ENCODE data around the gene THRB. TPM values are rescaled to one million over a fixed set of nuclear protein-coding genes. Genes with fewer than 3 reads are reported as not detected.

THRB gene
- total RNA-seq, 1 donor from 2014 or later: 27.2 TPM

- intact Hi-C loops (cut with DNase I): no loop called here
Measured at GRCh38 chr3:24390169-24391130, 104.2 kb downstream of the THRB start.

GRCh38 chr3:24389108-24390090, 105.3 kb downstream of the THRB start:
- intact Hi-C loops (cut with DNase I): no loop called here
- DNase-seq (ENCODE audit: low spot score): no peak

More at GRCh38 chr3:24390169-24391130, 104.2 kb downstream of the THRB start:
- no peak for DNase-seq (ENCODE audit: low spot score)

- intact Hi-C loops (cut with DNase I): no loop called here
- no peak for DNase-seq (ENCODE audit: low spot score)
Measured at GRCh38 chr3:24388611-24389010, 106.0 kb downstream of the THRB start.

DNA sequence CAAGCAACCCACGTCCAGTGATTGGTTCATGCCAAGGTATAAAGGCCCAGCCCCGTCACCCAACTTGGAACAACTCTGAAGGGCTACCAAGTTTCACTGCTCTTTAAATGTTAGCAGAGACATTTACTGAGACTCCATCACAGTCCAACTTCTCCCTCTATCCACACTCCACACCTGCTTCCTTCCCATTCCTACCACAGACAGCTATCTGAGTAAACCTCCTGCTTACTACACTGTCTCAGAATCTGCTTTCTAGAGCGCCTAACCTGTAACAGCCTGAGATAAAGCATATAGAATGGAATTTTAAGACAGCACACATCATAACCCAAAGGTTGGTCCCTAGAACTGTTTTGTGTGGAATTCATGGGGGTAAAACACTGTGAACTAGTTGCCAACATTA, 106.5 kb downstream of the THRB start:
- intact Hi-C loops (cut with DNase I): no loop called here
- no peak for DNase-seq (ENCODE audit: low spot score)

- intact Hi-C loops (cut with DNase I): no loop called here
- DNase-seq (ENCODE audit: low spot score): no peak
Measured at GRCh38 chr3:24387493-24387892, 107.2 kb downstream of the THRB start.

- DNase-seq (ENCODE audit: low spot score): no peak
- intact Hi-C loops (cut with DNase I): no loop called here
Measured at GRCh38 chr3:24387000-24387399, 107.7 kb downstream of the THRB start.

DNA sequence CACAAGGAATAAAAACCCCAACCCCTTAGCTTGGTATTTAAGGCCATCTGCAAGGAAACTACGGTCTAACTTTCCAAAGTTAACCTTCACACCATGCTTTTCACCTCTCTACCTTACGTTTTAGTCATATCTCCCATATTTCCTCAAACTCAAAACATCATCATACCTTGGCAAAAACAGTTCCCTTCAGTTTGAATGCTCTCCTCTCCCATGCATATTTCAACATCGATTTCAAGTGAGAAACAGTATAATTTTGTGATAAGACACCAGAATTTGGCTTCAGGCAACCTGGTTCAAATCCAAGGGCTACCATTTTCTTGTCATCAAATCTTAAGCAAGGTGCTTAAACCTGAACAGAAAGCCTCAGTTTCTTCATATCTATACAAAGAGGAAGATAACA, 108.2 kb downstream of the THRB start:
- intact Hi-C loops (cut with DNase I): no loop called here
- no peak for DNase-seq (ENCODE audit: low spot score)

DNA sequence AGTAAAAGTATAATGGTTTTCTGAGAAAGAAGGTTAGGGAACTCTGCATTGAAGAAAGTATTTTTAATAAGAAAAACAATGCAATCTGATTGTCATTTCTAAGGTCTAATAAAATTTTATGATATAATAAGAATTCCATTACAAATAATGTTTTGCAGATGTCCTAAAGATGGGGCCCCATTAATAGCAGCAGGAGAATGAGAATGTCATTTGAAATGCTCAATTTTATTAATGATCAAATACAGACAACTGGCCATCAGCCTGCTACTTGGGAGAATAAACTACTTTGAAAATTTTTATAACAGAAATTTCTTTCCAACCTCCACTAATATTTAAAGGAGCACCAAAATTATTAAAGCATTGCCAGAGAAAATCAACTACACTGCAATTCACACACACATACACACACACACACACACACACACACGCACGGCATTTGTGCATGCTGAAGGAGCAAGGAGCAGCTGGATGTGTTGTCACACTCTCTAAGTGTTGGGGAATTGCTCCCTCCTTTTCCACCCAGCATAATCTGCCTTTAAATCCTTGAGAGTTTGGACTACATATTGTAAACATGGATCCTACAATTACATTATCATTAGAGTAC, 109.5 kb downstream of the THRB start:
- intact Hi-C loops (cut with DNase I): no loop called here
- no peak for DNase-seq (ENCODE audit: low spot score)

DNA sequence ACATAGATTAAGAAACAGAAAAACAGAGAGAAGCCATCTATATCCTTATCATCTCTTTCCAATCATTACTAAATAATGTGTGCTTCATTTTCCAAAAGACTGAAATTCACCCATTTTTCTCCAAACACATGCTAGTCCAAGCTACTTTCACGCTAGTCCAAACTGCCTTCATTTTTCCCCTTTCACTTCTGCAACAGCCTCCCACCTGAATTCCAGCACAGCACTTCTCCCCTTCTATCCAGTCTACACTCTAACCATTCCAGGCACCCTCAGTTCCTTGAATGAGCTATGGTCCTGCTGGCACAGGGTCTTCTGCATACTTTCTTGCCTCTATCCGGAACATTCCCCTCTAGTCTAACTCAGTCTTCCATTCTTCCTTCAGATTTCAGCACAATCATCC, 112.0 kb downstream of the THRB start:
- intact Hi-C loops (cut with DNase I): no loop called here
- no peak for DNase-seq (ENCODE audit: low spot score)

GRCh38 chr3:24379936-24380335, 114.7 kb downstream of the THRB start:
- intact Hi-C loops (cut with DNase I): no loop called here

GRCh38 chr3:24378313-24378712, 116.3 kb downstream of the THRB start:
- intact Hi-C loops (cut with DNase I): no loop called here
- DNase-seq (ENCODE audit: low spot score): no peak

More at GRCh38 chr3:24379936-24380335, 114.7 kb downstream of the THRB start:
- DNase-seq (ENCODE audit: low spot score): no peak

GRCh38 chr3:24377218-24377993, 117.2 kb downstream of the THRB start:
- DNase-seq (ENCODE audit: low spot score): no peak
- intact Hi-C loops (cut with DNase I): no loop called here

GRCh38 chr3:24375947-24376384, 118.7 kb downstream of the THRB start:
- no peak for DNase-seq (ENCODE audit: low spot score)
- intact Hi-C loops (cut with DNase I): no loop called here

- intact Hi-C loops (cut with DNase I): no loop called here
- DNase-seq (ENCODE audit: low spot score): no peak
Measured at GRCh38 chr3:24374801-24375200, 119.8 kb downstream of the THRB start.

DNA sequence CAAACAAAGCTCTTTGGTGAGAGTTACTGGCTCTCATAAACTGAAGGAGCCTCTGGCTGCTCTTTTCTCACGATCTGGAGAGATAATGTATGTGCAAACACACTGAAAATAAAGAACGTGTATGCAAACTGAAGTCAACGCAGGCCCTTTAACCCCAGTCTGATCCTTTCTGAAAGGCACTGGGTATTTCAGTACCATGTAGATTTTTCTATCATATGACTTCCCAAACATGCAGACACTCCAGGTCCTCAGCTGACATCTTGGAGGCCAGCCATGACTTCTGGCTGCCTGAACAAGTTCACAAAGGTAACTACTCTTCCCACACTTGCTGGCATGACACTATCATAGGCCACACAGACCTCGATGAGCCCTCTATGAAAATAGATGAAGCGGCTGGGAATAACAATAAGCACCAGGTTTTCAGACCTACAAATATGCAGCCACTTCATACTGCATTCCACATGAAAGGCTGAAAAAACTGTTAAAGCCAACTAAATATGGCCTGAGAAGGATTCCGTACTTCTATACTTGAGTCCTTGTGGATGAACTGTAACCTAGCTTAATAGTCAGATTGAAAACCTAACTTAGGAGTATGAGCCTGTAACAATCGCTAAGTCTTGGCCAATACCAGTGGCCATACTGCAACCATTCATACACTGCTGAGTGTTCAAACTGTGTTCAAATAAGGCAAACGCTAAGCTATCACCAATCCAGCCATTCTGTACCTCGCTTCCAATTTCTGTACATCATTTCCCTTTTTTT, 121.3 kb downstream of the THRB start:
- intact Hi-C loops (cut with DNase I): no loop called here
- DNase-seq (ENCODE audit: low spot score): peak; percentile 82

GRCh38 chr3:24372559-24373197, 122.0 kb downstream of the THRB start:
- intact Hi-C loops (cut with DNase I): no loop called here

DNA sequence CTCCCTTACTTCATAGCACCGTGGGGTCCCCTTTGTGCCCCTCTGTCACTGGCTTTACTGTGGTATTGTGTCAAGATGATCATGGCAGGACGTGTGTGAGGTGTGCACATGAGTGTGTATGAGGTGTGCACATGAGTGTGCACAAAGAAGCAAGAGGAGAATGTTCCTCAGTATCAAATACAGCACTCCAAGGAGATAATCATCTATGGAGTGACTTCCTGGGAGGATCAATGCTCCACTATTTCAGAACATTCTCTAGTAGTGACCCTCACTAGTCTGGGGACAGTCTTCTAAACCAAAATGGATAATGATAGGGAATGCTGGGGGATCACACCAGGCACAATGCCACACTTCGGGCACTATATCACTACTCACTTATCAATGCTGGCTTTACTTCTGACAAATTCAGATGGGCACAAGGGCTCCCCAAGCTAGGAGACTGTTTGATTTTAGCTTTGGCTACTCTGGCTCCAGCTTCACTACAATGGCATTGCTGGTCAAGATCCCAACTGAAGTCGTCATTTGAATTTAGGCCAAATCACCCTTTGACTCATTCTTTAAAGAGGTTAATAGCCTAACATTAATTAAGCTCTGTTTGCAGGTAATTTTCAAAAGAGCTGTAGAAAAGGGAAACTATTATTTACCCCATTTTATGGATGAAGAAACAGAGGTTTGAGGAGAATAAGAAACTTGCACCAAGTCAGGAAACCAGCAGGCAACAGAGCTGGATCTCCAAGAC, 124.1 kb downstream of the THRB start:
- no peak for DNase-seq (ENCODE audit: low spot score)
- intact Hi-C loops (cut with DNase I): no loop called here

More at GRCh38 chr3:24372559-24373197, 122.0 kb downstream of the THRB start:
- DNase-seq (ENCODE audit: low spot score): no peak
